Activated naive CD4-positive, alpha-beta T cell treated with anti-CD3 and anti-CD28 coated beads, Interleukin-2, amount 50 U/mL, for 72 hours (primary cell): Measurements from ENCODE around the gene MAP4K4. TPM values are rescaled to one million over a fixed set of nuclear protein-coding genes. Genes with fewer than 3 reads are reported as not detected.
A peak's percentile ranks its signal among the peaks of the same experiment; 100 is the strongest.

Experiments
- ATAC-seq, 2 donors: fragments of 150-1000 bp; cut with Tn5 transposase; 2 replicates each; pipeline ENCODE4 v1.10.0; 2021; ENCODE audit warnings: mild to moderate bottlenecking in 2 of 2, moderate library complexity in 2 of 2
- DNase-seq, 2 donors: peaks; one replicate each; pipeline ENCODE4 v3.0.0; 2021 to 2022; ENCODE audit warnings: low spot score in 2 of 2
- H3K27ac Mint-ChIP-seq, 2 donors: one replicate each; pipeline ENCODE4 v1.8.0; 2022; ENCODE audit warnings: mild to moderate bottlenecking in 2 of 2, mixed read lengths in 2 of 2
- H3K36me3 Mint-ChIP-seq, 2 donors: one replicate each; pipeline ENCODE4 v1.8.0; 2022; ENCODE audit warnings: mixed read lengths in 2 of 2
- H3K9me3 Mint-ChIP-seq, 2 donors: one replicate each; pipeline ENCODE4 v1.8.0; 2022; ENCODE audit warnings: mixed read lengths in 2 of 2
- total RNA-seq, 2 donors: library from RNA; stranded (reverse); gene quantifications; one replicate each; pipeline ENCODE4 v1.2.3, GENCODE V29; 2022

MAP4K4 gene
- total RNA-seq, 2 donors from 2014 or later: 82.9 to 94.3 TPM

GRCh38 chr2:101801496-101801895, 104.0 kb downstream of the MAP4K4 start:
- H3K36me3 Mint-ChIP-seq: no peaks in the 10 kb centered on the region
- DNase-seq: no peak
- ATAC-seq: no peak
- no peaks in the 10 kb centered on the region for H3K9me3 Mint-ChIP-seq
- peak overlapping the region; percentile 6 to 53 for H3K27ac Mint-ChIP-seq

DNA sequence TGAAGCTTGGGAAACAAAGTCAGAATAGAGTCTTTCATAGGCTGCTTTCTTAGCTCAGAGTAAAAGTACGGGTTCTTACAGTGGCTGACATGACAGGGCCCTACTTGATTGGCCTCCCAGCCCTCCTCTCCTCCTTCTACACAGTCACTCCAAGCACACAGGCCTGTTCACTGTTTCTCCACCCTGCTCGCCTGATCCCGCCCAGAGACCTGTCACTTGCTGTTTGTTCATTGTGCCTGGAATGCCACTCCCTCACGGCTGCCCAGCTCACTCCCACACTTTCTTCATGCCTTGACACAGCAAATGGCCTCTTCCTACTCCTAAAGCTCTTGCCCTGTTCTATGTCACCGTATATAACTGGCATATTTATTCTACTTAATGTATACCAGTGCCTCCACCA, 104.8 kb downstream of the MAP4K4 start:
- no peak for DNase-seq
- H3K27ac Mint-ChIP-seq: peak overlapping the region; percentile 6 to 53
- ATAC-seq: no peak
- H3K36me3 Mint-ChIP-seq: peaks cover 0 to 2% of the 10 kb centered on the region in 2 donors
- no peaks in the 10 kb centered on the region for H3K9me3 Mint-ChIP-seq

DNA sequence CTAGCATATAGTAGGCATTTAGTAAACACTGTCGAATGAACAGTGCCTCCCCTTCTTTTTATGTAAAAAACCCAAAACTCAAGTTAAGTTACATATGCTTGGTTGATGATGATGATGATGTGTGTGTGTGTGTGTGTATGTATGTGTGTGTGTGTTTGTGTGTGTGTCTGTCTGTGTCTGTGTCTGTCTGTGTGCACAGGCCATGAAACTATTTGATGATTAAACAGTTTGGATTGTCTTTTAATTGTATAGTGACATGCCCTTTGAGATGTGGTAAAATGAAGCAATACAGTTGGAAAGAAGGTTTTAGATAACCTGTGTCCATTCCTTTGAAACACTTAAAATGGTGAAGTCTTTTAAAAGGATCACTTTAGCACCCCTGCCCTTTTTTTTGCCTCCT, 105.6 kb downstream of the MAP4K4 start:
- no peak overlapping the region for H3K27ac Mint-ChIP-seq
- DNase-seq: no peak
- H3K36me3 Mint-ChIP-seq: peaks cover 0 to 6% of the 10 kb centered on the region in 2 donors
- no peaks in the 10 kb centered on the region for H3K9me3 Mint-ChIP-seq
- no peak for ATAC-seq

DNA sequence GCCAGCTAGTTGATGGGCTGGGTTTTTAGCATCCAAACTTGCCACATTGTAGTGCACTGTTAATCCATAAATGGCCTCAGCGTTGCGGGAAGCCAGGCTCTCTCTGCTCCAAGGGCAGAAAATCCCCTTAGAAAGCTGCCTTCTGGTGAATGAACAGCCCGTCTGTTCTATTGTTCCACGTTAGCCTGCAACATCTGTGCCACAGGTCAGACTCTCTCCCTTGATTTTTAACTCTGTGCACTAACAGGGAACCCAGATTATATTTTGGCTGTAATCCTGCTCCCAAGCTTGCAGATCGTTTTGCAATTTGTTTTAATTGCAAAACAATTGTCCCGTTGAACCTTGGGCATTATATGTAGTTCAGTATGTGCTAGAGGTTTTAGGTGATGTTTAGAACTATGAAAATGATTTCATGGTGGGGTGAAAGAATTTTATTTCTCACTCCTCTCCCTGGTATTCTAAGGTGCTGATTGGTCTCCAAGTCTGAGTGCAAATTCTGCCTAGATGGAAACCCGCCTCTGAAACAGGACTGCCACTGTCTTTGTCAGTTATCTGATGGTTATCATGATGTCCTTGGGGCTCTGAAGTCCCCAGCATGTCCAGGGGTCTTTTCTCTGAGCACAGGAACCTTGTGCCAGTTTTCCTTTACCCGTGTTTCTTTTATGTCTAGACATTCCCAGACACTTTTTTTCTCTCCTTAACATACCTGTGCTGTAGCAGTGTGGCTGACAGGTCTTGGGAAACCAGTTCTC, 106.6 kb downstream of the MAP4K4 start:
- DNase-seq: no peak
- ATAC-seq: no peak
- H3K27ac Mint-ChIP-seq: no peak overlapping the region
- H3K9me3 Mint-ChIP-seq: no peaks in the 10 kb centered on the region
- H3K36me3 Mint-ChIP-seq: peaks cover 0 to 6% of the 10 kb centered on the region in 2 donors

DNA sequence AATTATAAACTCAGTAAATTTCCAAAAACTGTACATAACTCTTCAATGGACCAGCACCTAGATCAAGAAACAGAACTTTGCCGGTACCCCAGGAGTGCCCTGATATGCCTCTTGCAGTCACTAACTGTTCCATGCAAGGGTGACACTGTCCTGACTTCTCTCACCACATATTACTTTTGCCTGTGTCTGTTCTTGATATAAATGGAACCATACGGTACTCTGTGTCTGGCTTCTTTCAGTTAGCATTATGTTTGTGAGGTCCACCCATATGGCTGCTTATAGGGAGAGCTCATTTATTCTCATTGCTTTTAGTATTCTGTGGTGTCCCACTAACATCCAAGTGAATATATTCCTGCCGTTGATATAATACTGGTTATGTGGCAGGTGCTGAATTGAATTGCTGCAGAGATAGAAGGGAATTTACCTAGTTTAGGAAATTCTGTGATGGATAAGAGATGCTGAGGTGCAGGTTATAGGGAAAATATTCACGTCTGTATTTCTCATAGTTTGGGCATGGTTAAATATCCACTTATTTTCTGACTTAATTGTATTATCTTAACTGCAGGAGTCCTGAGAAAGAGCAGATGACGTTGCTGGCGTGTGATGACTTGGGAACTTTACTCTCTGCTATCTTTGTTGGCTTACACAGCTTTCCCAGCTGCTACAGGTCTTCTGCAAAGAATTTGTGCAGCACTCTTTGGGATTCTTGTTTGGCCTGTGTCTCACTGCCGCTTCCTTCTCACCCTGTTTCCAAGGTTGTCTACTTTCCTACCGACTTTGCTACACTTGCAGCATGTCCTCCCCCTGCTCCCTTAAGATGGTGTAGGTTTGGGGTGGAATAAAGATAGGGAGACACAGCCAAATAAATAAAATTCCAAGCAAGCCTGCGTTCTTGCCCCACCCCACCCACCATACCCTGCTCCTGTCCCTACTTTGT, 107.9 kb downstream of the MAP4K4 start:
- Mint-ChIP-seq H3K36me3 (peaks cover 0 to 6% of the 10 kb centered on the region in 2 donors), H3K27ac (peak overlapping the region; percentile 7 to 69), H3K9me3 (no peaks in the 10 kb centered on the region)
- ATAC-seq (peak in 1 of 2 donors; percentile 16), DNase-seq (no peak)

DNA sequence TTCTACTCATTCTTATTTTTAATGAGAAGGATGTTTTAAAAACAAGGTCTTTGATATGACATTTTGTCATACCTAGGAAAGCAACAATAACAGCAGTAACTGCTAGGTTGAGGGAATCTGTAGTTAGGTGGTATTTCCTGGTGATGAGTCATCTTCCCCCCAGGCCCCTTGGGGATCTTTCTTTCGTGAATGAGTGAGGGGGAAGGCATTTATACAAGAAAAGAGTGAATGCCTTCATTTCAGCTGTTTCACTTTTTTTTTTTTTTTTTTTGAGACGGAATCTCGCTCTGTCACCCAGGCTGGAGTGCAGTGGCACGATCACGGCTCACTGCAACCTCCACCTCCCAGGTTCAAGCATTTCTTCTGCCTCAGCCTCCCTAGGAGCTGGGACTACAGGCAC, 108.6 kb downstream of the MAP4K4 start:
- H3K27ac Mint-ChIP-seq: peak overlapping the region; percentile 7 to 69
- peaks cover 0 to 7% of the 10 kb centered on the region in 2 donors for H3K36me3 Mint-ChIP-seq
- H3K9me3 Mint-ChIP-seq: no peaks in the 10 kb centered on the region
- ATAC-seq: peak; percentile 57 to 83
- DNase-seq: no peak

GRCh38 chr2:101806701-101807100, 109.2 kb downstream of the MAP4K4 start:
- H3K27ac Mint-ChIP-seq: peak overlapping the region; percentile 34 to 69
- peaks cover 3 to 13% of the 10 kb centered on the region in 2 donors for H3K36me3 Mint-ChIP-seq
- peaks cover 0 to 5% of the 10 kb centered on the region in 2 donors for H3K9me3 Mint-ChIP-seq
- ATAC-seq: peak in 1 of 2 donors; percentile 14
- no peak for DNase-seq

DNA sequence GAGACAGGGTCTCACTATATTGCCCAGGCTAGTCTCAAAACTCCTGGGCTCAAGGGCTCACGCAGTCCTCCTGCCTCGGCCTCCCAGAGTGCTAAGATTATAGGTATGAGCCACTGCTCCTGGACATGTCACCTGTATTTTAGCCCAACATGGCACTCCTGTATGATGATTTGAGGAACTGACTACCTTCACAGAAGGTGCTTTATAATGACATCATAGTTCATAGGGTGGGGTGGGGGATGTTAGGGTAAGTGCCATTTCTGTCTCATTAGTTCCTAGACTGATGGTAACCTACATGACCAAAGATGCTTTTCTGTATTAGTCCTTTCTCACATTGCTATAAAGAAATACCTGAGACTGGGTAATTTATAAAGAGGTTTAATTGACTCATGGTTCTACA, 109.7 kb downstream of the MAP4K4 start:
- H3K27ac Mint-ChIP-seq: peak overlapping the region in 1 of 2 donors; percentile 70
- no peak for DNase-seq
- ATAC-seq: peak in 1 of 2 donors; percentile 37
- peaks cover 4 to 17% of the 10 kb centered on the region in 2 donors for H3K36me3 Mint-ChIP-seq
- peaks cover 0 to 5% of the 10 kb centered on the region in 2 donors for H3K9me3 Mint-ChIP-seq

- H3K9me3 Mint-ChIP-seq: peaks cover 0 to 5% of the 10 kb centered on the region in 2 donors
- H3K36me3 Mint-ChIP-seq: peaks cover 4 to 23% of the 10 kb centered on the region in 2 donors
- no peak for DNase-seq
- ATAC-seq: no peak
- no peak overlapping the region for H3K27ac Mint-ChIP-seq
These were observed 110.6 kb downstream of the MAP4K4 start for GRCh38 chr2:101808006-101808562.

DNA sequence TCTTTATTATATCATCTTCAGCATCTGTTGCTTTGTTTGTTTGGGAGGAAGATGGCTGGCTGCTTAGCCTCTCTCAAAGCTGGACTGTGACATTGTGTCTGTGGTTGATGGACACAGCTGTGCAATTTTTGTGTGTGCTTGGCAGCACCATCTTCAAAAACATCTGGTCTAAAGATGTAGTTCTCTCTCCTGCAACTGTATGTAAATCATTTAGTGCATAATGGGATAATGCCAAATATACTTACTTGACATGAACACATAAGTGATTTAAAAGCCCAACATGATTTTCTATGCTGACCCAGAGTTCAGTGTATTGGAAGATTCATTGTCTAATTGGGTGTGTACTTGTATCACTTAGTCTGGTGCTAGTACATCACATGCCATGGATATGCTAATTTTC, 112.2 kb downstream of the MAP4K4 start:
- Mint-ChIP-seq H3K9me3 (peaks cover 0 to 5% of the 10 kb centered on the region in 2 donors), H3K36me3 (peaks cover 4 to 31% of the 10 kb centered on the region in 2 donors), H3K27ac (peak overlapping the region in 1 of 2 donors; percentile 38)
- ATAC-seq (no peak), DNase-seq (no peak)

GRCh38 chr2:101811226-101812015, 113.9 kb downstream of the MAP4K4 start:
- peaks cover 0 to 5% of the 10 kb centered on the region in 2 donors for H3K9me3 Mint-ChIP-seq
- peaks cover 4 to 40% of the 10 kb centered on the region in 2 donors for H3K36me3 Mint-ChIP-seq
- DNase-seq: no peak
- peak overlapping the region in 1 of 2 donors; percentile 10 for H3K27ac Mint-ChIP-seq
- ATAC-seq: no peak

DNA sequence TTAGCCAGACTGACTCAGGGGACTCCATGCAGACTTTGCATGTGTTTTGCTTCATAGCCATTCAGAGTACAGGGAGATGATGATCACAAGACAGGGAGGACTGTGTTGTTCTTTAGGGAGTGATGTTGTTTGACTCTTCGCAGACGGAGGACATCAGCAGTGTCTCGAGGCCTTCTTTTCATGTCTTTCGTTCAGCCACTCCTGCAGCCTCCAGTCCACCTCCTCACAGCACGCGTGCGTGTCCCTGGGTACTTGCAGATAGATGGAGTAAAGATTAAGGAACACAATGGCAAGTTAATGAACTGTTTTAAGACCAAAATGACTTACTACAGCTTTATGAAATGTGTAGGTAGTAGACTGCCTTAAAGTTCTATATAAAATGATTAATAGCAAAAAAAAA, 114.7 kb downstream of the MAP4K4 start:
- peaks cover 4 to 40% of the 10 kb centered on the region in 2 donors for H3K36me3 Mint-ChIP-seq
- ATAC-seq (no peak), DNase-seq (no peak)
- H3K9me3 Mint-ChIP-seq: peaks cover 0 to 5% of the 10 kb centered on the region in 2 donors
- H3K27ac Mint-ChIP-seq: no peak overlapping the region

DNA sequence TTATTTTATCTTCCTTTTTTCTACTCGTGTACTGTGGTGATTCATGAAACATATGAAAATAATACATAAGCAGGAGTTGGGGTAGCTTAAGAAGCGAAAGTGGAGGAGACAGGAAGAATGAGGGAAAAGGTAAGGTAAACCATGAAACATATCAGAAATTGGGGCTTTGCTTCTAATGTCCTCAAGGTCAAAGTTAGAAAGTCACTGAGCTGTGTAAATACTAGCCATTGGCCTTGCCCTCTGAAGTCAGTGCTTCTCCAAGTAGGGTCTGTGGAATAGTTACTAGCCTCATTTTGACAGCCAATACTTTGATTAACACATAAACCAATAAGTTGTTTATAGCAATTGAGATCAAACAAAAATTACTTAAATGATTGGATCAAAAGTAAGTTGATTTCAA, 117.2 kb downstream of the MAP4K4 start:
- H3K36me3 Mint-ChIP-seq: peaks cover 4 to 34% of the 10 kb centered on the region in 2 donors
- DNase-seq (no peak), ATAC-seq (no peak)
- no peak overlapping the region for H3K27ac Mint-ChIP-seq
- peaks cover 0 to 5% of the 10 kb centered on the region in 2 donors for H3K9me3 Mint-ChIP-seq

DNA sequence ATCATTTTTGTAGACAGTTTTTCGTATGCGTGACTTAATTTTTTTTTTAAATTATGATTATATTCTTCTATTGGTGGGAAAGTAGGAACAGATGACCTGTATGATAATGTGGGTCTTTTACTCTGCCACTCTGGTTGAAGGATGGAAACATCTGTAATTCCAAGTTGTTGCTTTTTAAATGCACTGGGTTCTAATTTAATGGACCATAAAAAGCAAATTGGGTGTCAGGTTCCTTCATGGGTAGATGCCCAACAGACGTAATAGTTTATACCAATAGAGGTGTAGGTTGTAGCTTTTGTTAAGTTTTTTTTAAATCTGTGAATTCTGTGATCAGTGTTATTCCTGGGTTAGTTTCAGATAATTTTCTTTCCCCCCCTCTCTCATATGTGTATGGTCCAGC, 117.6 kb downstream of the MAP4K4 start:
- no peak overlapping the region for H3K27ac Mint-ChIP-seq
- H3K36me3 Mint-ChIP-seq: peaks cover 4 to 34% of the 10 kb centered on the region in 2 donors
- DNase-seq: no peak
- no peak for ATAC-seq
- peaks cover 0 to 5% of the 10 kb centered on the region in 2 donors for H3K9me3 Mint-ChIP-seq

DNA sequence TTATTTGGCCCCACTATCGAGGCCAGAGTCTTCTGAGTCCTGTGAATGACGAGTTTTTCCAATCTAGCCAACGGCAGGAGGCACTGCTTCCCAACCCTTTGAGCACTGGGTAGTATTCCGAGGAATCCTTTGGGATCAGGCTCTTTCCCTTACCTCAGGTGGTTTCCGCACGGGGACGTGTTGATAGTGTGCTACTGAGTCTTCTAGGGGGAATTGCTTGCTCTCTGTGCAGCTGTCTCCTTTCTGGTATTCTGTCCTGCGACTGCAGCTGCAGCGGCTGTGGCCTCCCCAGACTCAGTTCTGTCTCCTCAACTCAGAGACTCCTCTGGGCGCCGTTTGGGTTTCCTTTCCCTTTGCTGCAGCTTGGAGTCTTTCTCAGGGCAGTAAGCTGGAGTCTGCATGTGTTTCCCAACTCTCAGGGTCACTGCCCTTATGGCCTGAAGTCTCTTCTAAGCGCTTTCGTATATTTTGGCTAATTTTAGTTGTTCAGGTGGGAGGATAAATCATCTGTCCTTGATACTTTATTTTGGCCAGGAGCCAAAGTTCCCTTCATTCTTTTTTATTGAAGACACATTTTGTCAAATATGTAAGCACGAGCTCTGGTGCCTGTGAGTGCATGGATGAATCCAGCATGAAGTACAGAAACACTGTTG, 118.4 kb downstream of the MAP4K4 start:
- Mint-ChIP-seq H3K9me3 (peaks cover 0 to 5% of the 10 kb centered on the region in 2 donors), H3K27ac (peak overlapping the region in 1 of 2 donors; percentile 69), H3K36me3 (peaks cover 4 to 34% of the 10 kb centered on the region in 2 donors)
- ATAC-seq (no peak), DNase-seq (no peak)
